GM12878 (cell line): ENCODE measurements around the gene TMEM88. TPM values are rescaled to one million over a fixed set of nuclear protein-coding genes. Genes with fewer than 3 reads are reported as not detected.

Experiments used
- ATAC-seq: fragments of 200-7000 bp; cut with Tn5 transposase; 3 replicates; pipeline ENCODE4 v1.9.1; 2020; ENCODE audit warnings: mild to moderate bottlenecking, moderate library complexity
- BruUV-seq: library from RNA; stranded (reverse); fragments of 400-500 nt; replicated peaks from 2 replicates; lab custom pipeline; 2021; lab: Mats Ljungman, UMichigan
- CTCF ChIA-PET: fragments of 300-600 bp; sonication (Branson Sonifier 250); formaldehyde crosslinking; extraction: SDS; loops from one replicate; lab custom pipeline; 2021; ENCODE audit warnings: inconsistent platforms; lab: Yijun Ruan, JAX
- POLR2A ChIA-PET: fragments of 350-600 bp; formaldehyde crosslinking; extraction: SDS; loops from one replicate; lab custom pipeline; 2021; ENCODE audit warnings: inconsistent platforms; lab: Charles Lee
- RAD21 ChIA-PET: fragments of 300-600 bp; sonication (Branson Sonifier 250); formaldehyde crosslinking; loops from one replicate; lab custom pipeline; 2023; ENCODE audit warnings: antibody characterized with exemption; ENCODE audit not compliant: unreplicated experiment; lab: Charles Lee
- SMC1A ChIA-PET: fragments of 300-600 bp; sonication (Branson Sonifier 250); formaldehyde crosslinking; loops from one replicate; lab custom pipeline; 2023; ENCODE audit not compliant: unreplicated experiment, uncharacterized antibody; lab: Charles Lee
- DNase-seq: peaks from one replicate; pipeline ENCODE4 v3.0.0-alpha.2; 2011; ENCODE audit warnings: low read depth, low spot score
- FAIRE-seq: peaks from 3 replicates; lab custom pipeline; 2011; peaks lifted over from hg19 to GRCh38; lab: Jason Lieb, UNC
- H2AFZ ChIP-seq: 2 replicates; pipeline ENCODE4 v1.6.0; 2011; ENCODE audit warnings: low read depth, low read length, control low read depth; ENCODE audit not compliant: control insufficient read depth
- H3K27ac ChIP-seq: 2 replicates; pipeline ENCODE4 v1.5.1; 2011; ENCODE audit warnings: control low read depth; ENCODE audit not compliant: control insufficient read depth, insufficient read depth
- H3K27me3 ChIP-seq, 2 experiments: replicated peaks in 1 of 2; 2 replicates each; pipeline versions ENCODE4 v1.6.0 to v1.6.1; 2011; ENCODE audit warnings: low read length in 1 of 2; ENCODE audit not compliant: control insufficient read depth in 2 of 2, insufficient read depth in 2 of 2
- H3K36me3 ChIP-seq, 2 experiments: 2 replicates each; pipeline ENCODE4 v1.5.1; 2011; ENCODE audit warnings: low read length in 1 of 2; ENCODE audit not compliant: control insufficient read depth in 2 of 2, insufficient read depth in 2 of 2
- H3K4me1 ChIP-seq: 2 replicates; pipeline ENCODE4 v1.6.1; 2011; ENCODE audit warnings: mild to moderate bottlenecking, low read length, moderate library complexity, mixed read lengths; ENCODE audit not compliant: control insufficient read depth, insufficient read depth
- H3K4me2 ChIP-seq: 2 replicates; pipeline ENCODE4 v1.6.0; 2011; ENCODE audit warnings: control low read depth; ENCODE audit not compliant: control insufficient read depth, insufficient read depth
- H3K4me3 ChIP-seq: fragments of 200-600 bp; sonication (generic); 2 replicates; pipeline ENCODE4 v1.5.1; 2016
- H3K79me2 ChIP-seq: 2 replicates; pipeline ENCODE4 v1.6.0; 2011; ENCODE audit warnings: low read length; ENCODE audit not compliant: control insufficient read depth, insufficient read depth
- H3K9ac ChIP-seq: 2 replicates; pipeline ENCODE4 v1.8.0; 2011; ENCODE audit warnings: low read length, control low read depth, mixed read lengths; ENCODE audit not compliant: control insufficient read depth, insufficient read depth
- H3K9me3 ChIP-seq: replicated peaks from 3 replicates; pipeline ENCODE4 v1.5.1; 2011; ENCODE audit warnings: mild to moderate bottlenecking, low read length; ENCODE audit not compliant: control insufficient read depth, insufficient read depth
- H4K20me1 ChIP-seq: 2 replicates; pipeline ENCODE4 v1.6.0; 2011; ENCODE audit not compliant: control insufficient read depth, insufficient read depth
- CBFB ChIP-seq: IDR thresholded peaks from 2 replicates; pipeline ENCODE4 v1.6.1; 2016; ENCODE audit warnings: antibody characterized with exemption, low read depth
- CREM ChIP-seq: IDR thresholded peaks from 2 replicates; pipeline ENCODE4 v1.6.1; 2014; ENCODE audit warnings: antibody characterized with exemption, low read depth
- JUND ChIP-seq: IDR thresholded peaks from 2 replicates; pipeline ENCODE4 v1.6.1; 2012; ENCODE audit warnings: low read depth, mild to moderate bottlenecking, low read length, improper control_type of control experiment, moderate library complexity
- KAT2A ChIP-seq: conservative IDR thresholded peaks from 2 replicates; pipeline ENCODE4 v1.6.1; 2011; ENCODE audit warnings: low read depth, low read length; ENCODE audit not compliant: control insufficient read depth
- MTA2 ChIP-seq: fragments of 450-650 bp; IDR thresholded peaks from 2 replicates; pipeline ENCODE4 v1.6.1; 2016; ENCODE audit warnings: low read depth, mild to moderate bottlenecking, moderate library complexity
- NBN ChIP-seq: fragments of 450-650 bp; IDR thresholded peaks from 2 replicates; pipeline ENCODE4 v1.6.1; 2016
- NFYA ChIP-seq: IDR thresholded peaks from 2 replicates; pipeline ENCODE4 v1.6.1; 2011; ENCODE audit warnings: low read depth, mild to moderate bottlenecking, low read length, improper control_type of control experiment, borderline replicate concordance
- PRDM15 ChIP-seq: fragments of 450-650 bp; formaldehyde crosslinking; IDR thresholded peaks from 2 replicates; pipeline ENCODE4 v1.4.0; 2020; ENCODE audit warnings: mild to moderate bottlenecking, moderate library complexity
- STAT1 ChIP-seq: fragments of 450-650 bp; conservative IDR thresholded peaks from 2 replicates; pipeline ENCODE4 v1.6.1; 2014; ENCODE audit warnings: antibody characterized with exemption, mild to moderate bottlenecking
- TCF12 ChIP-seq: IDR thresholded peaks from 2 replicates; pipeline ENCODE4 v1.6.1; 2011; ENCODE audit warnings: low read depth, mild to moderate bottlenecking, low read length
- YY1 ChIP-seq: IDR thresholded peaks from 2 replicates; pipeline ENCODE4 v1.6.1; 2011; ENCODE audit warnings: low read depth, mild to moderate bottlenecking, low read length
- ZBTB40 ChIP-seq: fragments of 450-650 bp; IDR thresholded peaks from 2 replicates; pipeline ENCODE4 v1.6.1; 2016; ENCODE audit warnings: mild to moderate bottlenecking, moderate library complexity, borderline replicate concordance
- ZNF687 ChIP-seq: fragments of 450-650 bp; IDR thresholded peaks from 2 replicates; pipeline ENCODE4 v1.6.1; 2017; ENCODE audit warnings: mild to moderate bottlenecking, moderate library complexity
- WGBS: methylation state at CpG from one replicate; pipeline ENCODE4 v1.1.6; 2016; ENCODE audit warnings: low lambda C conversion rate; ENCODE audit not compliant: insufficient replicate concordance, insufficient coverage; ENCODE audit errors: missing lambda C conversion rate; 5-methylcytosine and 5-hydroxymethylcytosine counted together
- in situ Hi-C: fragments of 300-500 bp; cut with MboI; formaldehyde crosslinking; loops from 9 replicates; pipeline ENCODE4 v1.14.3; 2018; ENCODE audit warnings: mixed read lengths
- intact Hi-C: fragments of 100-400 bp; cut with micrococcal nuclease; formaldehyde crosslinking; loops from one replicate; pipeline ENCODE4 v1.14.2; 2022; ENCODE audit not compliant: unreplicated experiment
- polyA plus RNA-seq, 11 experiments: library from polyadenylated mRNA; depleted of rRNA in 4 of 11; unstranded in 6 of 11; stranded (reverse) in 5 of 11; fragments of >200 nt; fragmentation: Nextera tagmentation in 4 of 11; fragmentation: Illumina TruSeq in 1 of 11; extraction: Ambion mirVana in 4 of 11; extraction: Trizol in 1 of 11; gene quantifications; 1 replicate in 1 of 11; 2 replicates in 10 of 11; pipeline versions ENCODE4 v1.2.1 to v1.2.3, GENCODE V29; 2011 to 2016; ENCODE audit warnings: inconsistent platforms in 2 of 11, missing spikeins in 2 of 11, low read depth in 1 of 11
- total RNA-seq, 4 experiments: library from RNA; depleted of rRNA in 3 of 4; stranded (reverse); fragments of >200 nt in 3 of 4; fragmentation: Illumina TruSeq in 1 of 4; extraction: Trizol in 1 of 4; gene quantifications; 2 replicates each; pipeline versions ENCODE4 v1.2.1 to v1.2.3, GENCODE V29; 2013 to 2021

The TMEM88 gene
- total and polyA plus RNA-seq, 10 of the 15 experiments (the other 5 are each of a cell fraction or from before 2014, with no cell fraction given) = 0.21 to 2.2 (median 0.62) TPM; not detected in 5

- no peaks in the 10 kb centered on the region for H4K20me1 ChIP-seq
- in situ Hi-C loops = no loop called here
- no peak overlapping the region for H2AFZ ChIP-seq
- H3K27ac ChIP-seq = no peak overlapping the region
- ChIA-PET RAD21 (interaction anchor here (0.9 kb wide), 1 partner anchor 16 kb away, joined by 3 read pairs; no protein-coding TSS in a partner anchor), POLR2A (interaction anchor here (0.5 kb wide), 1 partner anchor 341 kb away, joined by 4 read pairs; no protein-coding TSS in a partner anchor), SMC1A (interaction anchor here (0.6 to 1.2 kb wide), 2 partner anchors 14 to 242 kb away, joined by 4 to 5 read pairs; no protein-coding TSS in a partner anchor), CTCF (interaction anchor here (1.5 to 8.9 kb wide), 5 partner anchors 9 to 112 kb away, joined by 4 to 75 read pairs (median 7); partner anchors contain the start of gene NAA38)
- H3K4me1 ChIP-seq = peaks cover 19% of the 10 kb centered on the region
- no peaks in the 10 kb centered on the region for H3K9me3 ChIP-seq
- DNase-seq = no peak
- no peak overlapping the region for H3K9ac ChIP-seq
- H3K4me3 ChIP-seq = no peak overlapping the region
- no peaks in the 10 kb centered on the region for H3K27me3 ChIP-seq
- intact Hi-C loops = no loop called here
- WGBS = 69% methylated on average over 7 of the region's 7 CpGs
- H3K4me2 ChIP-seq = no peak overlapping the region
- H3K36me3 ChIP-seq = peaks cover 0 to 2% of the 10 kb centered on the region in 2 experiments; a peak in 2 of 4 replicates
- no peaks in the 10 kb centered on the region; the same call in none of the 2 replicates for H3K79me2 ChIP-seq
- BruUV-seq = no TSS peak
- FAIRE-seq = no peak
- ATAC-seq = no peak
- TF ChIP-seq PRDM15 (CRISPR knock-in tag) (no peak), CREM (no peak), JUND (no peak), KAT2A (no peak), STAT1 (no peak), MTA2 (no peak), NFYA (no peak), ZNF687 (no peak), CBFB (no peak), TCF12 (no peak), NBN (no peak), ZBTB40 (no peak), YY1 (no peak)
Observed at GRCh38 chr17:7878234-7878633, 23.4 kb downstream of the TMEM88 start.
